ENCODE measurements around the gene MARCKS. TPM values are rescaled to one million over a fixed set of nuclear protein-coding genes. Genes with fewer than 3 reads are reported as not detected.
A peak's percentile ranks its signal among the peaks of the same experiment; 100 is the strongest.

The MARCKS gene
- total RNA-seq, 2 donors from 2014 or later, result 77.2 to 83.8 TPM

GRCh38 chr6:113846577-113846976 lies 10.6 kb upstream of the MARCKS start:
- Histone ChIP-seq H3K4me3 (ENCODE audit: low read length) (no peak overlapping the region), H3K36me3 (ENCODE audit: control insufficient read depth, insufficient read depth, low read length) (no peaks in the 10 kb centered on the region), H3K4me1 (ENCODE audit: control insufficient read depth, insufficient read depth, low read length) (no peaks in the 10 kb centered on the region), H3K9ac (ENCODE audit: extremely low read depth, low read length, poor library complexity, severe bottlenecking) (no peak overlapping the region), H3K27ac (ENCODE audit: low read depth, low read length) (no peak overlapping the region), H3K27me3 (ENCODE audit: control insufficient read depth, insufficient read depth, low read length, poor library complexity, severe bottlenecking) (peaks cover 5% of the 10 kb centered on the region), H3K9me3 (ENCODE audit: control insufficient read depth, low read length) (no peaks in the 10 kb centered on the region)
- H3K36me3 Mint-ChIP-seq (ENCODE audit: low read depth), result no peaks in the 10 kb centered on the region
- peaks cover 17% of the 10 kb centered on the region for H3K27me3 Mint-ChIP-seq (ENCODE audit: insufficient read depth)
- peaks cover 7% of the 10 kb centered on the region for H3K4me1 Mint-ChIP-seq
- H3K27ac Mint-ChIP-seq, result no peak overlapping the region
- no peak for TF ChIP-seq CTCF (conservative IDR thresholded peaks at IDR 0.05)
- DNase-seq, result no peak
- WGBS, 2 experiments (ENCODE audit: insufficient coverage in 1 of 2, insufficient read length in 1 of 2), result 92 to 100% methylated on average over 1 of the region's 1 CpG
- no peaks in the 10 kb centered on the region for H3K9me3 Mint-ChIP-seq
- H3K4me3 Mint-ChIP-seq, result no peak overlapping the region

- DNase-seq, result no peak
- Mint-ChIP-seq H3K27ac (peak overlapping the region; percentile 11), H3K27me3 (ENCODE audit: insufficient read depth) (peaks cover 23% of the 10 kb centered on the region), H3K9me3 (no peaks in the 10 kb centered on the region), H3K4me1 (peaks cover 7% of the 10 kb centered on the region), H3K36me3 (ENCODE audit: low read depth) (no peaks in the 10 kb centered on the region), H3K4me3 (no peak overlapping the region)
- TF ChIP-seq CTCF (conservative IDR thresholded peaks at IDR 0.05), result no peak
- WGBS, 2 experiments (ENCODE audit: insufficient coverage in 1 of 2, insufficient read length in 1 of 2), result 92 to 94% methylated on average over 3 to 5 of the region's 5 CpGs
- Histone ChIP-seq H3K9me3 (ENCODE audit: control insufficient read depth, low read length) (no peaks in the 10 kb centered on the region), H3K27ac (ENCODE audit: low read depth, low read length) (no peak overlapping the region), H3K4me3 (ENCODE audit: low read length) (no peak overlapping the region), H3K36me3 (ENCODE audit: control insufficient read depth, insufficient read depth, low read length) (no peaks in the 10 kb centered on the region), H3K4me1 (ENCODE audit: control insufficient read depth, insufficient read depth, low read length) (no peaks in the 10 kb centered on the region), H3K9ac (ENCODE audit: extremely low read depth, low read length, poor library complexity, severe bottlenecking) (no peak overlapping the region), H3K27me3 (ENCODE audit: control insufficient read depth, insufficient read depth, low read length, poor library complexity, severe bottlenecking) (peaks cover 13% of the 10 kb centered on the region)
Measured at GRCh38 chr6:113847447-113847846, 9.7 kb upstream of the MARCKS start.

- Mint-ChIP-seq H3K27me3 (ENCODE audit: insufficient read depth) (peaks cover 31% of the 10 kb centered on the region), H3K4me3 (no peak overlapping the region), H3K27ac (no peak overlapping the region), H3K9me3 (no peaks in the 10 kb centered on the region), H3K4me1 (peaks cover 7% of the 10 kb centered on the region), H3K36me3 (ENCODE audit: low read depth) (no peaks in the 10 kb centered on the region)
- Histone ChIP-seq H3K36me3 (ENCODE audit: control insufficient read depth, insufficient read depth, low read length) (no peaks in the 10 kb centered on the region), H3K9me3 (ENCODE audit: control insufficient read depth, low read length) (no peaks in the 10 kb centered on the region), H3K4me1 (ENCODE audit: control insufficient read depth, insufficient read depth, low read length) (no peaks in the 10 kb centered on the region), H3K27ac (ENCODE audit: low read depth, low read length) (no peak overlapping the region), H3K27me3 (ENCODE audit: control insufficient read depth, insufficient read depth, low read length, poor library complexity, severe bottlenecking) (peaks cover 22% of the 10 kb centered on the region), H3K4me3 (ENCODE audit: low read length) (no peak overlapping the region), H3K9ac (ENCODE audit: extremely low read depth, low read length, poor library complexity, severe bottlenecking) (no peak overlapping the region)
- no peak for DNase-seq
- TF ChIP-seq CTCF (conservative IDR thresholded peaks at IDR 0.05), result no peak
Measured at GRCh38 chr6:113848280-113848679, 8.9 kb upstream of the MARCKS start.

Data from endodermal cell (in vitro differentiated cells).